Measurements from ENCODE around the gene RALY. TPM values are rescaled to one million over a fixed set of nuclear protein-coding genes. Genes with fewer than 3 reads are reported as not detected.

The RALY gene
- total RNA-seq, 1 experiment from 2014 or later: 99.9 TPM

GRCh38 chr20:34072778-34073177, 79.1 kb downstream of the RALY start:
- no peak for DNase-seq (ENCODE audit: extremely low read depth, low read depth)

DNA sequence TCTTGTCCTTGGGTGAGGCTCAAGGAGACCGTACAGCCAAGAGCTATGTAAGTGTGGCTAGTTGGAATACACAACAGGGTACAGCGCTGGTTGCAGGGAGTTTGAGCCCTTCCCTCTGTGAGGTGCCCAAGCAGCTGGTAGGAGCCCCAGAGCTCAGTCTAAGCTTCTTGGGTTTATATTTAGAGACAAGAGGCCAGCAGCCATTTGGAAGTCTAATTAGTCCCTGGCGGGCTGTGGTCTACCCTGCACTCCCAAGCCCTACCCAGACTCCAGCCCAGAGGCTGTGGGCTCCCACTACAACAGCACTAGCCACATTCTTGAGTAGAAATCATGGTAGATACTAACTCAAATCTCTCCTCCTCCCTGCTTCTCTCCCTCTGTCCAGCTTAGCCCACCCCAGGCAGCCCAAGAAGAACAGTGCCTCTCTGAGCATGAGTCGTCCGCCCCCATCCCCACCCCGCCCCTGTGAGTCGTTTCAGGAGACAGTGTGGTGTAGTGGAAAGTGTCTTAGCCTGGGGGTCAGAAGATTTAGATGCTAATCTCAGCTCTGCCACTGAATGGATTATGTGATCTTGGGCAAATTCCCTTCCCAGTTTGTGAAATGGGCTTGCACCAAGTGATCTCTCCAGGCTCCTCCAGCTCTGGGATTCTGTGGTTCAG, 80.5 kb downstream of the RALY start:
- DNase-seq (ENCODE audit: extremely low read depth, low read depth): no peak

- DNase-seq (ENCODE audit: extremely low read depth, low read depth): no peak
Measured at GRCh38 chr20:34075647-34076046, 81.9 kb downstream of the RALY start.

DNA sequence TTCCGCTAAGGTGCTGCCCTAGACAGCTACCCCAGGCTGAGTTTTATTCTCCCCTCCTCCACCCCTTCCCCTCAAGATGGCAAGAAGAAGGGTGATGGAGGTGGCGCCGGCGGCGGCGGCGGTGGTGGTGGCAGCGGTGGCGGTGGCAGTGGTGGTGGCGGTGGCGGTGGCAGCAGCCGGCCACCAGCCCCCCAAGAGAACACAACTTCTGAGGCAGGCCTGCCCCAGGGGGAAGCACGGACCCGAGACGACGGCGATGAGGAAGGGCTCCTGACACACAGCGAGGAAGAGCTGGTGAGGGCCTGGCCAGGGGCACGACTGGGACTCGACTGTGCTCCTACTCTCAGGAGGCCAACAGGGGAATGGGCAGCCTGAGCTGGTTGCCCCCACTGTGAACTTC, 83.2 kb downstream of the RALY start:
- DNase-seq (ENCODE audit: extremely low read depth, low read depth): no peak

- no peak for DNase-seq (ENCODE audit: extremely low read depth, low read depth)
Measured at GRCh38 chr20:34078540-34078939, 84.8 kb downstream of the RALY start.

DNA sequence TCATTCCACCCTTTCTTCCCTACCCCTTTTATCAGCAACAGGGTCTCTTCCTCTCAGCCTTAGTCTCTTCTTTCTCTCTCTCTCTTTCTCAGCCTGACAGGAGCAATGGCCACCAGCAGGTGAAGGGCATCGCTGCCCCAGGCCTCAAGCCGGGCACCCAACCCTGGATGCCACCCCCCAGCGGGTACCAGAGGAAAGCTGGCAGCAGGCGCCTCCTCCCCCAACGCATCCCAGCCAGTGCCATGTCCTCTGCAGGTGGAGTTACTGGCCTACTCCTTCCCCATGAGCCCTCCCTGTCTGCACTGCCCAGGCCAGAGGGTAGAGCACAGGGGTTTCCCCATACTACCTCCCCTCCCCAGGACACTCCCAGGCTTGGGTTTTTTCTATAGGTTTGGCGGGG, 86.1 kb downstream of the RALY start:
- no peak for DNase-seq (ENCODE audit: extremely low read depth, low read depth)

- DNase-seq (ENCODE audit: extremely low read depth, low read depth): no peak
Measured at GRCh38 chr20:34082232-34082887, 88.6 kb downstream of the RALY start.

DNA sequence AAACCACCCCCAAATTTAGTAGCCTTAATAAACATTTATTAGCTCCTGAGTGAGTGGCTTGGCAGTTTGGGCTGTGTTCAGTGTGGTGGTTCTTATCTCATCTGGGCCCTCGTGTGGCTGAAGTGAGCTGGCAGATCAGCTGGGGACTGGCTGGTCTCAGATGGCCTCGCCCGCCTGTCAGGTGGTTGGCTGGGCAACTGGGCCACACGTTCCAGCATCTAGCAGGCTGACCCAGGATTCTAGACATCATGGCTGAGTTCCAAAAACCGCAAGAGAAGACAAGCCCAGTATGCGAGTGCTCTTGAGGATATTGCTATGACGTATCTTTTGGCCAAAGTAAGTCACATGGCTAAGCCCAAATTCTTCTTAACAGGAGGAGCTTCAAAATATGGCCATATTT, 89.4 kb downstream of the RALY start:
- DNase-seq (ENCODE audit: extremely low read depth, low read depth): no peak

DNA sequence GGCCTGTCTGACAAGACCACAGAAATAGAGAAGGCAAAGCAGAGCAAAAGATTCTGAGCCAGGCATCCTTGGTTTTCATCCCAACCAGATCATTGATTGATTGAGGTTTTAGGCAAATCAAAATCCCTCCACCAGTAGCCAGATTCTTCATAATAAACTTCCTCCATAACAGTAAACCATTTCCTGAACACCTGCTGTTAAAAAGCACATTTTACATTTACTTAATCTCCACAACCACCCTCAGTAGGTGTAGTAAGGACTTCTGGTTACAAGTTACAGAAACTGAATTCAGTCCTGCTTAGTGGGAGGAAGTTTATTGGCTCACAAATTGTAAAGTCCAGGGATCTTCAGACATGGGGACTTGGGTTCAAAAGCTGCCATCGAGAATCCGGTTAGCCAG, 90.1 kb downstream of the RALY start:
- DNase-seq (ENCODE audit: extremely low read depth, low read depth): no peak

DNA sequence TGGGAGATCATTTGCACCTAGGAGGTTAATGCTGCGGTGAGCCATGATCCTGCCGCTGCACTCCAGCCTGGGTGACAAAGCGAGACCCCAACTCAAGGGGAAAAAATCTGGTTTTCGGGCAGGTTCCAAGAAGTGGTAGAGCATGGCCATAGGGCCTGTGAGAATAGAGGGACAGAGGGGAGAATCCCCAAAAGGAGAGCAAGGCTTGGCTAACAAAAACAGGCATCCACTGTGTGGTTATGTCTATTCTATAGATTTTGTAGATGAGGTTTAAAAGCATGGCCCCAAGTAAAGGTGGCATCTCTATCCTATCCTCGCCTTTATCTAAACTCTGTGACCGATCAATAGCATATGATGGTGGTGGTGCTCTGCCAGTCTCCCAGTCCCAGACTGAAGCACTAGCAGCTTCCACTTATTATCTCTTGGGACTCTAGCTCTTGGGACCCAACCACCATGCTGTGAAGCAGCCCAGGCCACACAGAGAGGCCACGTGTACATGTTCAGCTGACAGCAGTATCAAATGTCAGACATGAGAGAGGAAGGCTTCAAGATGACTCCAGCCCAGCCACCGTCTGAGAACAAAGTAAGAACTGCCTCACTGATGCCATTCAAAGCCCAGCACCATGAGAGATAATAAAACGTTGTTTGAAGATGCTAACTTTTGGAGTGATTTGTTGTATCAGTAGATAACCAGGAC, 90.7 kb downstream of the RALY start:
- no peak for DNase-seq (ENCODE audit: extremely low read depth, low read depth)

GRCh38 chr20:34085544-34086040, 91.9 kb downstream of the RALY start:
- DNase-seq (ENCODE audit: extremely low read depth, low read depth): no peak

GRCh38 chr20:34088305-34089174, 94.8 kb downstream of the RALY start:
- DNase-seq (ENCODE audit: extremely low read depth, low read depth): no peak

DNA sequence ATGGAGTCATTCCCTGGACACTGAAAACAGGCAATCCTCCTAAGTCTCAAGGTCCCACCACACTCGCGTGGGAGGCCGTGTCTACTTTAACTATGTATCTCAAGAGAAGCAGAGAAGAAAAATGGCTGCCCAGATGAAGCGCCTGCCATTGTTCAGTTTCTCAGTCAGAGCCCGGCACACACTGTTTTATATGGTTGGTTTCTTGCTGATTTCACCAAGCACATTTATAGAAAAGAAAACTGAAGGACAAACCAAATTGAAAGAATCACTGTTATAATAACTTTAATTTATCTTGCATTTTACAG, 95.4 kb downstream of the RALY start:
- no peak for DNase-seq (ENCODE audit: extremely low read depth, low read depth)

- DNase-seq (ENCODE audit: extremely low read depth, low read depth): no peak
Measured at GRCh38 chr20:34089655-34090345, 96.1 kb downstream of the RALY start.

DNA sequence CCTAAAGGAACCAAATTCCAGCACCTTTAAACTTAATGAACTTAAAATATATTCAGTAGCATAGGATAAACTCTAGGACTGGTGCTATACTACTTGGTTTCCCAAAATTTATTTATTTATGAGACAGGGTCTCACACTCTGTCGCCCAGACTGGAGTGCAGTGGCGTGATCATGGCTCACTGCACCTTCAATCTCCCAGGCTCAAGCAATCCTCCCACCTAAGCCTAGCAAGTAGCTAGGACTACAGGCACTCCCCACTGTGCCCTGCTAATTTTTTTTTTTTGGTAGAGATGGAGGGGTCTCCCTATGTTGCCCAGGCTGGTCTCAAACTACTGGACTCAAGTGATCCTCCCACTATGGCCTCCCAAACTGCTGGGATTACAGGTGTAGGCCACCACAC, 96.9 kb downstream of the RALY start:
- no peak for DNase-seq (ENCODE audit: extremely low read depth, low read depth)

DNA sequence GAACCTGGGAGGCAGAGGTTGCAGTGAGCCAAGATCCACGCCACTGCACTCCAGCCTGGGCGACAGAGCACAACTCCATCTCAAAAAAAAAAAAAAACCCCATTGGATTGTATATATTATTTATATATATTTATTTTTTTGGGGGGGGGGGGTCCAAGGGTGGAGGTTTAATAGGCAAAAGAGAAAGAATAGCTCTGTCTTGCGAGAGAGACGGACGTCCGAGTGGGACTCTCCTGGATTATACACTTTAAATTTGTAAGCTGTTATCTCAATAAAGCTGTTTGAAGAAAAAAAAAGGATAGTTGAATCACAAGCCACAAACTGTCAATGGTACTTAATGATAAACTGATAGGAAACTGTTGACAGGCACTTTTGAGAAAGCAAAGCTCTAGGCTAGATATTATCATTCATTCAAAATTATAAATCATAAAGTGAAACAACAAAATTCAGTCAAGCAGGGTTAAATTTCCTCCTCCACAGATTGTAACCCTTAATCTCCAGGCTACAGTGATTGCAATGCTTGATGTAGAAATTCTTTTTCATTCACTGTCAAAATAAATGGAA, 98.0 kb downstream of the RALY start:
- no peak for DNase-seq (ENCODE audit: extremely low read depth, low read depth)

GRCh38 chr20:34093895-34094294, 100.2 kb downstream of the RALY start:
- DNase-seq (ENCODE audit: extremely low read depth, low read depth): no peak

DNA sequence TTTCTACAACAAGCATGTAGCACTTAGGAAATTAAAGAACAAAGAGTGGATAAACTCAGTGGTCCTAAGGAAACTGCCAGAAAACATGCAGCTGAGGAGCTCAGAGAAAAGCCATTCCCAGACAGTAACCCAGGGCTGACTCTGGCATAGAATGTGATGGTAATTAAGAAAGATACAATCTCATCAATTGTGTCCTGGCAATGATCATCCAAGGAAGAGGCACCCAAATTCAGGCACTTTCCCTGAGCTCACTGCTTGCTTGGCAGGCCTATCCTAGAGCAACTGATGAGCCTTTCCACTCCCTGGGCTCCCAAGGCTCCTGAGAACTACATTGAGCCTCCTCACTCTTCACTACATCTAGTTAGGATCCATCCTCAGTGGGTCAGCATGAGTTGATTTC, 102.1 kb downstream of the RALY start:
- DNase-seq (ENCODE audit: extremely low read depth, low read depth): no peak

GRCh38 chr20:34096699-34097444, 103.2 kb downstream of the RALY start:
- DNase-seq (ENCODE audit: extremely low read depth, low read depth): no peak

Measured in NCI-H460 (cell line).